H1 (cell line): ENCODE measurements around the gene EPB41L1. TPM values are rescaled to one million over a fixed set of nuclear protein-coding genes. Genes with fewer than 3 reads are reported as not detected.

Source experiments
- ASH2L ChIP-seq: fragments of 200-600, 300-600 bp; sonication (generic); IDR thresholded peaks from one replicate; pipeline ENCODE4 v1.7.1; 2017; ENCODE audit warnings: low read length
- CEBPB ChIP-seq: IDR thresholded peaks from 2 replicates; pipeline ENCODE4 v1.6.1; 2012; ENCODE audit warnings: low read depth, low read length
- EZH2 ChIP-seq: fragments of 200-600 bp; sonication (generic); IDR thresholded peaks from 2 replicates; pipeline ENCODE4 v1.7.1; 2012; ENCODE audit warnings: low read depth, mild to moderate bottlenecking, moderate library complexity, low read length, inconsistent platforms; ENCODE audit not compliant: severe bottlenecking
- FOSL1 ChIP-seq: IDR thresholded peaks from 2 replicates; pipeline ENCODE4 v1.6.1; 2011; ENCODE audit warnings: mild to moderate bottlenecking, low read depth, low read length, moderate library complexity; ENCODE audit not compliant: insufficient read depth
- HDAC6 ChIP-seq: IDR thresholded peaks from one replicate; pipeline ENCODE4 v1.7.1; 2012; ENCODE audit warnings: low read depth, mild to moderate bottlenecking, inconsistent platforms, low read length, moderate library complexity
- JUND ChIP-seq: IDR thresholded peaks from 2 replicates; pipeline ENCODE4 v1.6.1; 2011; ENCODE audit warnings: mild to moderate bottlenecking, improper control_type of control experiment, low read length
- polyA plus RNA-seq, 7 experiments: library from polyadenylated mRNA; depleted of rRNA in 3 of 7; stranded (reverse) in 5 of 7; unstranded in 2 of 7; fragments of >200 nt in 5 of 7; fragments of 200-250 nt in 2 of 7; gene quantifications; 1 replicate in 5 of 7; 2 replicates in 1 of 7; 4 replicates in 1 of 7; pipeline versions ENCODE4 v1.2.1 to v1.2.3, GENCODE V29; 2011 to 2013; ENCODE audit warnings: missing spikeins in 2 of 7, mixed read lengths in 2 of 7
- total RNA-seq: library from RNA; stranded (reverse); fragmentation: NEBNext Ultra II Directional; extraction: Animal tissue kit (Norgen Biotek cat#: 25700); gene quantifications from 2 replicates; pipeline ENCODE4 v1.2.1, GENCODE V29; 2021
- TF ChIP-seq, protein P1 (sequence below): fragments of 300-600 bp; sonication (generic); IDR thresholded peaks from 2 replicates; pipeline ENCODE4 v1.7.1; 2012; ENCODE audit warnings: low read length, moderate library complexity, mild to moderate bottlenecking, inconsistent platforms; ENCODE audit not compliant: insufficient replicate concordance
- TF ChIP-seq, protein P2 (sequence below): IDR thresholded peaks from 2 replicates; pipeline ENCODE4 v1.6.1; 2012; ENCODE audit warnings: inconsistent platforms

The EPB41L1 gene
- total and polyA plus RNA-seq, 2 of the 8 experiments (the other 6 are each of a cell fraction or from before 2014, with no cell fraction given), result 14.8 to 36.0 TPM

DNA sequence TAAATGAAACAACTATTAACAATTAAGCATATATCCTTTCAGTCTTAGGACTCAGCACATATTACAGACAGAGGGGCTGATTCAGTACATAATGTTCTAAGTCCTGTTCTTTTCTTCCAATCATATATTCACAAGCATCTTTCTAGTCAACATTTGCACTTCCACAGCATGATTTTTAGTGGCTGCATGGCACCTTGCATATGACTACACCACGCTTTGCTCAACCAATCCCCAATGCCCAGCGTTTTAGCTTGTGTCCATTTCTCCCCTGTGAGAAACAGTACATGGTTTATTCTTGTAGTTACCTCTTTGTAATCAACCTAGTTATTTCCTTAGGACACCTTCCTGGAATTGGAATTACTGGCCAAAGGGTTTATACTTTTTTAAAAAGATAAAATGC is 115.0 kb downstream of the EPB41L1 start (continued):
- TF ChIP-seq, protein P1, sequence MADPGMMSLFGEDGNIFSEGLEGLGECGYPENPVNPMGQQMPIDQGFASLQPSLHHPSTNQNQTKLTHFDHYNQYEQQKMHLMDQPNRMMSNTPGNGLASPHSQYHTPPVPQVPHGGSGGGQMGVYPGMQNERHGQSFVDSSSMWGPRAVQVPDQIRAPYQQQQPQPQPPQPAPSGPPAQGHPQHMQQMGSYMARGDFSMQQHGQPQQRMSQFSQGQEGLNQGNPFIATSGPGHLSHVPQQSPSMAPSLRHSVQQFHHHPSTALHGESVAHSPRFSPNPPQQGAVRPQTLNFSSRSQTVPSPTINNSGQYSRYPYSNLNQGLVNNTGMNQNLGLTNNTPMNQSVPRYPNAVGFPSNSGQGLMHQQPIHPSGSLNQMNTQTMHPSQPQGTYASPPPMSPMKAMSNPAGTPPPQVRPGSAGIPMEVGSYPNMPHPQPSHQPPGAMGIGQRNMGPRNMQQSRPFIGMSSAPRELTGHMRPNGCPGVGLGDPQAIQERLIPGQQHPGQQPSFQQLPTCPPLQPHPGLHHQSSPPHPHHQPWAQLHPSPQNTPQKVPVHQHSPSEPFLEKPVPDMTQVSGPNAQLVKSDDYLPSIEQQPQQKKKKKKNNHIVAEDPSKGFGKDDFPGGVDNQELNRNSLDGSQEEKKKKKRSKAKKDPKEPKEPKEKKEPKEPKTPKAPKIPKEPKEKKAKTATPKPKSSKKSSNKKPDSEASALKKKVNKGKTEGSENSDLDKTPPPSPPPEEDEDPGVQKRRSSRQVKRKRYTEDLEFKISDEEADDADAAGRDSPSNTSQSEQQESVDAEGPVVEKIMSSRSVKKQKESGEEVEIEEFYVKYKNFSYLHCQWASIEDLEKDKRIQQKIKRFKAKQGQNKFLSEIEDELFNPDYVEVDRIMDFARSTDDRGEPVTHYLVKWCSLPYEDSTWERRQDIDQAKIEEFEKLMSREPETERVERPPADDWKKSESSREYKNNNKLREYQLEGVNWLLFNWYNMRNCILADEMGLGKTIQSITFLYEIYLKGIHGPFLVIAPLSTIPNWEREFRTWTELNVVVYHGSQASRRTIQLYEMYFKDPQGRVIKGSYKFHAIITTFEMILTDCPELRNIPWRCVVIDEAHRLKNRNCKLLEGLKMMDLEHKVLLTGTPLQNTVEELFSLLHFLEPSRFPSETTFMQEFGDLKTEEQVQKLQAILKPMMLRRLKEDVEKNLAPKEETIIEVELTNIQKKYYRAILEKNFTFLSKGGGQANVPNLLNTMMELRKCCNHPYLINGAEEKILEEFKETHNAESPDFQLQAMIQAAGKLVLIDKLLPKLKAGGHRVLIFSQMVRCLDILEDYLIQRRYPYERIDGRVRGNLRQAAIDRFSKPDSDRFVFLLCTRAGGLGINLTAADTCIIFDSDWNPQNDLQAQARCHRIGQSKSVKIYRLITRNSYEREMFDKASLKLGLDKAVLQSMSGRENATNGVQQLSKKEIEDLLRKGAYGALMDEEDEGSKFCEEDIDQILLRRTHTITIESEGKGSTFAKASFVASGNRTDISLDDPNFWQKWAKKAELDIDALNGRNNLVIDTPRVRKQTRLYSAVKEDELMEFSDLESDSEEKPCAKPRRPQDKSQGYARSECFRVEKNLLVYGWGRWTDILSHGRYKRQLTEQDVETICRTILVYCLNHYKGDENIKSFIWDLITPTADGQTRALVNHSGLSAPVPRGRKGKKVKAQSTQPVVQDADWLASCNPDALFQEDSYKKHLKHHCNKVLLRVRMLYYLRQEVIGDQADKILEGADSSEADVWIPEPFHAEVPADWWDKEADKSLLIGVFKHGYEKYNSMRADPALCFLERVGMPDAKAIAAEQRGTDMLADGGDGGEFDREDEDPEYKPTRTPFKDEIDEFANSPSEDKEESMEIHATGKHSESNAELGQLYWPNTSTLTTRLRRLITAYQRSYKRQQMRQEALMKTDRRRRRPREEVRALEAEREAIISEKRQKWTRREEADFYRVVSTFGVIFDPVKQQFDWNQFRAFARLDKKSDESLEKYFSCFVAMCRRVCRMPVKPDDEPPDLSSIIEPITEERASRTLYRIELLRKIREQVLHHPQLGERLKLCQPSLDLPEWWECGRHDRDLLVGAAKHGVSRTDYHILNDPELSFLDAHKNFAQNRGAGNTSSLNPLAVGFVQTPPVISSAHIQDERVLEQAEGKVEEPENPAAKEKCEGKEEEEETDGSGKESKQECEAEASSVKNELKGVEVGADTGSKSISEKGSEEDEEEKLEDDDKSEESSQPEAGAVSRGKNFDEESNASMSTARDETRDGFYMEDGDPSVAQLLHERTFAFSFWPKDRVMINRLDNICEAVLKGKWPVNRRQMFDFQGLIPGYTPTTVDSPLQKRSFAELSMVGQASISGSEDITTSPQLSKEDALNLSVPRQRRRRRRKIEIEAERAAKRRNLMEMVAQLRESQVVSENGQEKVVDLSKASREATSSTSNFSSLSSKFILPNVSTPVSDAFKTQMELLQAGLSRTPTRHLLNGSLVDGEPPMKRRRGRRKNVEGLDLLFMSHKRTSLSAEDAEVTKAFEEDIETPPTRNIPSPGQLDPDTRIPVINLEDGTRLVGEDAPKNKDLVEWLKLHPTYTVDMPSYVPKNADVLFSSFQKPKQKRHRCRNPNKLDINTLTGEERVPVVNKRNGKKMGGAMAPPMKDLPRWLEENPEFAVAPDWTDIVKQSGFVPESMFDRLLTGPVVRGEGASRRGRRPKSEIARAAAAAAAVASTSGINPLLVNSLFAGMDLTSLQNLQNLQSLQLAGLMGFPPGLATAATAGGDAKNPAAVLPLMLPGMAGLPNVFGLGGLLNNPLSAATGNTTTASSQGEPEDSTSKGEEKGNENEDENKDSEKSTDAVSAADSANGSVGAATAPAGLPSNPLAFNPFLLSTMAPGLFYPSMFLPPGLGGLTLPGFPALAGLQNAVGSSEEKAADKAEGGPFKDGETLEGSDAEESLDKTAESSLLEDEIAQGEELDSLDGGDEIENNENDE, result no peak
- TF ChIP-seq FOSL1 (no peak), EZH2 (no peak), HDAC6 (no peak), ASH2L (no peak), CEBPB (no peak), JUND (no peak)
- TF ChIP-seq, protein P2, sequence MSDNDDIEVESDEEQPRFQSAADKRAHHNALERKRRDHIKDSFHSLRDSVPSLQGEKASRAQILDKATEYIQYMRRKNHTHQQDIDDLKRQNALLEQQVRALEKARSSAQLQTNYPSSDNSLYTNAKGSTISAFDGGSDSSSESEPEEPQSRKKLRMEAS, result no peak
